ENCODE results near the gene ETNPPL. TPM values are rescaled to one million over a fixed set of nuclear protein-coding genes. Genes with fewer than 3 reads are reported as not detected.

The ETNPPL gene
- total RNA-seq, 1 donor from 2014 or later, result 0.43 TPM

GRCh38 chr4:108709234-108709633 is 53.6 kb downstream of the ETNPPL start:
- no peak overlapping the region for H2AFZ ChIP-seq (replicated peaks)
- no peaks in the 10 kb centered on the region for H3K79me2 ChIP-seq (ENCODE audit: low read depth)
- no peaks in the 10 kb centered on the region for H3K27me3 ChIP-seq
- H3F3A ChIP-seq (ENCODE audit: low read depth), result no peaks in the 10 kb centered on the region
- no peak overlapping the region for H3K27ac Mint-ChIP-seq
- H3K27me3 Mint-ChIP-seq (ENCODE audit: insufficient read depth, low read depth), result no peaks in the 10 kb centered on the region
- no peaks in the 10 kb centered on the region for H3K4me1 ChIP-seq
- H3K4me3 ChIP-seq, result no peak overlapping the region
- H3K36me3 ChIP-seq, result no peaks in the 10 kb centered on the region
- H3K4me2 ChIP-seq, result no peak overlapping the region
- no peaks in the 10 kb centered on the region for H3K9me3 ChIP-seq (ENCODE audit: low read depth)
- H4K20me1 ChIP-seq (ENCODE audit: low read depth), result no peaks in the 10 kb centered on the region
- H3K9me3 Mint-ChIP-seq, result no peaks in the 10 kb centered on the region
- no peak overlapping the region for H3K9ac ChIP-seq
- DNase-seq (ENCODE audit: low spot score), result no peak
- no peaks in the 10 kb centered on the region for H3K36me3 Mint-ChIP-seq
- no peak overlapping the region for H3K4me3 Mint-ChIP-seq
- H3K27ac ChIP-seq, result no peak overlapping the region
- TF ChIP-seq CTCF (IDR thresholded peaks at IDR 0.05), result no peak
- TF ChIP-seq EZH2 (IDR thresholded peaks at IDR 0.05), result no peak
- TF ChIP-seq EZH2phosphoT487 (IDR thresholded peaks at IDR 0.05), result no peak
- no peaks in the 10 kb centered on the region for H3K4me1 Mint-ChIP-seq

- no peaks in the 10 kb centered on the region for H3K79me2 ChIP-seq (ENCODE audit: low read depth)
- no peaks in the 10 kb centered on the region for H3K27me3 ChIP-seq
- Mint-ChIP-seq H3K27me3 (ENCODE audit: insufficient read depth, low read depth) (no peaks in the 10 kb centered on the region), H3K9me3 (no peaks in the 10 kb centered on the region), H3K36me3 (no peaks in the 10 kb centered on the region), H3K27ac (no peak overlapping the region), H3K4me1 (no peaks in the 10 kb centered on the region), H3K4me3 (no peak overlapping the region)
- no peaks in the 10 kb centered on the region for H3K9me3 ChIP-seq (ENCODE audit: low read depth)
- no peaks in the 10 kb centered on the region for H3F3A ChIP-seq (ENCODE audit: low read depth)
- no peaks in the 10 kb centered on the region for H3K36me3 ChIP-seq
- H3K4me1 ChIP-seq, result no peaks in the 10 kb centered on the region
- no peak overlapping the region for H3K4me3 ChIP-seq
- no peak for DNase-seq (ENCODE audit: low spot score)
- no peak overlapping the region for H3K27ac ChIP-seq
- H3K4me2 ChIP-seq, result no peak overlapping the region
- TF ChIP-seq EZH2 (IDR thresholded peaks at IDR 0.05) (no peak), EZH2phosphoT487 (IDR thresholded peaks at IDR 0.05) (no peak), CTCF (IDR thresholded peaks at IDR 0.05) (no peak)
- H4K20me1 ChIP-seq (ENCODE audit: low read depth), result no peaks in the 10 kb centered on the region
- H2AFZ ChIP-seq (replicated peaks), result no peak overlapping the region
- H3K9ac ChIP-seq, result no peak overlapping the region
These were observed 56.6 kb downstream of the ETNPPL start for GRCh38 chr4:108706289-108706688.

GRCh38 chr4:108703966-108704365 is 58.9 kb downstream of the ETNPPL start:
- Mint-ChIP-seq H3K36me3 (no peaks in the 10 kb centered on the region), H3K4me1 (no peaks in the 10 kb centered on the region), H3K4me3 (no peak overlapping the region), H3K27ac (no peak overlapping the region), H3K27me3 (ENCODE audit: insufficient read depth, low read depth) (no peaks in the 10 kb centered on the region), H3K9me3 (no peaks in the 10 kb centered on the region)
- no peak for DNase-seq (ENCODE audit: low spot score)
- no peak overlapping the region for H3K4me3 ChIP-seq
- H3K9ac ChIP-seq, result no peak overlapping the region
- no peak overlapping the region for H3K27ac ChIP-seq
- no peaks in the 10 kb centered on the region for H3K36me3 ChIP-seq
- no peaks in the 10 kb centered on the region for H3K79me2 ChIP-seq (ENCODE audit: low read depth)
- H3K9me3 ChIP-seq (ENCODE audit: low read depth), result no peaks in the 10 kb centered on the region
- H2AFZ ChIP-seq (replicated peaks), result no peak overlapping the region
- no peaks in the 10 kb centered on the region for H3K4me1 ChIP-seq
- H3F3A ChIP-seq (ENCODE audit: low read depth), result no peaks in the 10 kb centered on the region
- no peak for TF ChIP-seq EZH2 (IDR thresholded peaks at IDR 0.05)
- TF ChIP-seq EZH2phosphoT487 (IDR thresholded peaks at IDR 0.05), result no peak
- no peak for TF ChIP-seq CTCF (IDR thresholded peaks at IDR 0.05)
- H3K4me2 ChIP-seq, result no peak overlapping the region
- H3K27me3 ChIP-seq, result no peaks in the 10 kb centered on the region
- no peaks in the 10 kb centered on the region for H4K20me1 ChIP-seq (ENCODE audit: low read depth)

Measured in neural progenitor cell (in vitro differentiated cells).